HG03066 (cell line): ENCODE results near the gene GABRR1.
"Not testable (repeated sequence)": the region's sequence is repeated elsewhere in the genome, so short reads cannot be mapped to it uniquely, and the experiment has no call there.

Experiments
- ATAC-seq: cut with Tn5 transposase; IDR thresholded peaks from one replicate; pipeline ENCODE4 v1.9.1; 2021; ENCODE audit warnings: low read depth; ENCODE audit not compliant: unreplicated experiment

GABRR1 gene

DNA sequence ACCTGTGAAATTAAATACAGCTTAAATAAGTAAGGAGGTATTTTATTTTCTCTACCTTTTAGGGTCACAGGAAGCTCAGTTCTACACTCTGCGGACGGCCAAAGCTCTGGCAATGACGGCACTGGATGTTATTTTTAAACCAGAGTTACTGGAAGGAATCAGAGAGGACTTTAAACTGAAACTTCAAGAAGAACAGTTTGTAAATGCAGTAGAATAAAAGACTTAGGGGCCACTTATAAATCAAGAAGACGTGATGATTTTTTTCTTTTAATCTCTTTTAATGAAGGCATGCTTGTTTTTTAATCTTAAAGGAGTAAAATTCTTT lies 55.1 kb downstream of the GABRR1 start:
- no peak for ATAC-seq

DNA sequence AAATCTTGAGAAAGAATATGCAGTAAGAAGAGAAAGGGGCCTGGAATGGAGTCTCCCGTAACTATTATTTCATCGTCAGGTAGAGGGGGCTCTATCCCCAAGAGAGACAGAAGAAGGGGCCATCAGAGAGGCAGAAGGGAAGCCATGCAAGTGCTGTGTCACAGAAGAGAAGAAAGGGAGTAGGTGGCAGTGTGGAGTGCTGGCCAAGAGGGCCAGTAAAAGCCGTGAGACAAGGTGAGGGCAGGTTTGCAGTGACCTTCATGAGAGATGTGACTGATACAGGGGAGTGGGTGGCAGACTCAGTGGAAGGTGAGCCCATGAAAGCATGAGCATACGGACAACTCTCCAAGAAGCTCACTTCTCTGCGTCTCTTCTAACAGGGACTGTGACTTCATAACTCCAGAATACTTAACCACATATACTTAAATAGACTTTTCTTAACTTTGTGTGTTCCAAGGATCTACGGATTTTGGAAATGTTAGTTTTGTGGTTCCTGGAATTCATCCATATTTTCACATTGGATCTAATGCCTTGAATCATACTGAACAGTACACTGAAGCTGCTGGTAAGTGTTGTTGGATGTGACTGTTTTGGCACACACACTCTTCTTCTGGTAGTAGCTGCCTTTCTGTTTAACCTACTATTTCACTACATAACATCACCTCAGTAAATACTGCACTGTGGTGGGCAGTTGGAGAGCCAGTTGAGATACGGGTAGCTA lies 55.7 kb downstream of the GABRR1 start:
- ATAC-seq: no peak

DNA sequence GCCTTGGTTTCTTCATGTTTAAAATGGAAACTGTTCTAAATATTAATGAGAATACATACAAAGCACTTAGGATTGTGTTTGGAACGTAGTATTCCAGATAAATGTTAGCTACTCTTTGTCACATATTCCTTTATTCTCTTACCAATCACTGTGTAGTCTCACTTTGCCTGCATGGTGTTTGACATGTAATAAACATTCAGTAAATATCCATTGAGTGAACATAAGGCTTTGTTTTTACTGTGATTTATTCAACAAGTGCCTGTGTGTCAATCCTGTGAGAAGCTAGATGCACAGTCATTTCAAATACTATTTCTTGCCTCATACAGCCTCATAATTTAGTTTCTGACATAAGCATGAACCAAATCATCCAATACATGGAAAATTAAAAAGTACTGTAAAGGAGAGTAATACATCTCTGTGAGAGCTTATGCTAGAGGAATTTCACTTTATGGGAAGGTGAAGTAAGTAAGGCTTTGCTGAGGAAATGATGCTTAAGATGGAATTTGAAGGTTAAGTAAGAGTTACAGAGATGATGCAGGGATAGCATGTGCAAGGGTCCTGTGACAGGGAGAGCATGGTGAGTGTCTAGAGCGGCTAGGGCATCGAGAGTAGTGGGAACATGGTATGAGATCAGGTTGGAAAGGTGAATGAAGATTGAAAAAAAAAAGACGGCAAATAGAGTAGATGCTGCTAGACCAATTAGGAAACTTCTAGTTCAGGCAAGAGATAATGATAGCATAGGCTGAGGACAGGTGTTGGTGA lies 56.6 kb downstream of the GABRR1 start:
- ATAC-seq: no peak

DNA sequence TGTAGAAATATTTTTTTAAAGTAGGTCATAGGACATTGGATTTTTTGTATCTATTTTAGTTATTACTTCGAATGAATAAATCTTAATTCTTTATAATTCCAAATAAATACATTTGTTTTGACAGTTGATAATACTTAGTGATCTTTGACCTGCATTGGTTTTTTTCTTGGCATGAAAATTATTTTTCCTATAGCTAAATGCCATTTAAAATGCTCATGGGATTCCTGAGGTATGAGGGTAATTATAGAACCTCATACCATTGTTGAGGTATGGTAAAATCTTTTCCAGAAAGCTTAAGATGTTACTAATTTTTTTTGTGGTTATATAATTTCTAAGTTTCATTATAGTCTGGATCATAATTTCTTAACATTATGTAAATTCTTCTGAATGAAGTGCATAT lies 63.0 kb downstream of the GABRR1 start:
- ATAC-seq: no peak

DNA sequence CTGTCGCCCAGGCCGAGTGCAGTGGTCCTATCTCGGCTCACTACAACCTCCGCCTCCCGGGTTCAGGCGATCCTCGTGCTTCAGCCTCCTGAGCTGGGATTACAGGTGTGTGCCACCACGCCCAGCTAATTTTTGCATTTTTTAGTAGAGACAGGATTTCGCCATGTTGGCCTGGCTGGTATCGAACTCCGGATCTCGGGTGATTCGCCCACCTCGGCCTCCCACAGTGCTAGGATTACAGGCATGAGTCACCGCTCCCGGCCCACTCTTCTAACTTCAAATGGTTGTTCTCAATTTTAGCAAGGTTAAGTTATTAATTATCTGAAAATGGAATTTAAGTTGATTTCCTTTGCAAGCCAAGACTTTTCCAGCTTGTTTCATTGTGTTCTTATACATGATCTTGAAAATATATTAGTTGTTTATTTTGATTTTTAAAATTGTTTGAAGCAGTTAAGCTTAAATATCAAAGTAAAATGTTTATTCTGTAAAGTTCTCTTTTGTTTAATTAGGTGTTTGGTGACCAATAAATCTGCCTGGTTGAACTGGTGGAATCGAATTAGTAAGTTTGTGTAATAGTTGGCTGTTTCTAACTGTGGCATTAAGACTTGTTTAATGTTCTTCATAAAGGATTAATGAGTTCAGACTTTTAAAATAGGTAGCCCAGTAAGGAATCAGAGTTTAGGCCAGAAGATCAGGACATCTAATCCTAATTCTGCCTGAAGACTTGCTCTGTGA lies 69.0 kb downstream of the GABRR1 start:
- ATAC-seq: no peak

DNA sequence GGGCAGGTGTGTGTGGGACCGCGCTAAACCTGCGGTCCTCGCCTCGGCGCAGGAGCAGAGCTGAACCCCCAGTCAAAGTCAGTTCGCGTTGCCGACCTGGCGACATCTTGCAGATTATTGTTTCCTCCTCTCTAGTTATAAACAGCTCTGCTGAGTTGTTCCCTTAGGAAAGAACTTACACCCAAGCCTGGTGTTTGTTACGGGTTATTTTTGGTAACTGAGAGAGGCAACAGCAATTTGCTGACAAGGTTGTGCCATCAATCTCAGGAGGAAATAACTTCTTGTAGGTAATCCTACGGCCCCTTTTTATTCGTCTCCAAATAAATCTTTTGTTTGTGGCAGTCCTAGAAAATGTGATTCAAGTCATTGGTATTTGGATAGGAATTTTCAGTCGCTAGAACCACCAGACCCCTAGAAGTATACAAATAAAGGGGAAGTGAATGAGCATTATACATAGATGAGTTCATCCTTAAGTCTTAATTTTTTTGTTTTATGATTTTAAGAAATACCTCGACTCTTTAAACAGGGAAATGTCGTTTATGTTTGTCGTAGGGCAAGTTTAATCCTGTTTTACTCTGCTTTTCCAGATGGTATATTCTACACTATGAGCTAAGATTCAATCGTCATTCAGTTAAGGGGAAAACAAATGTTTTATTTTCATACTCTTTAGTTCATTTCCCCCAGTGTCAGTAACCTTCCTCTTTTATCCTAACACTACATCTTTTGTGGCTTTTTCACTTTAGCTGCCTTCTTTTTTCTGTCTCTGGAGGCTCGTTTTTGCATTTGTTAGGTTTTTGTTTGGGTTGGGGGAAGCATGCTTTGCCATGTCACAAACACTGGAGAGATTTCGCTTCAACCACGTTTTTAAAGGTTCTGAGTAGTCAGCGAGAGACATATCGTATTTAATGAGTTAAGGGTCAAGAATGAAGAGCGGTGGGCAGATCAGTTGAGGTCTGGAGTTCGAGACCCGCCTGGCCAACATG lies 70.1 kb downstream of the GABRR1 start:
- ATAC-seq: peak; percentile 35

DNA sequence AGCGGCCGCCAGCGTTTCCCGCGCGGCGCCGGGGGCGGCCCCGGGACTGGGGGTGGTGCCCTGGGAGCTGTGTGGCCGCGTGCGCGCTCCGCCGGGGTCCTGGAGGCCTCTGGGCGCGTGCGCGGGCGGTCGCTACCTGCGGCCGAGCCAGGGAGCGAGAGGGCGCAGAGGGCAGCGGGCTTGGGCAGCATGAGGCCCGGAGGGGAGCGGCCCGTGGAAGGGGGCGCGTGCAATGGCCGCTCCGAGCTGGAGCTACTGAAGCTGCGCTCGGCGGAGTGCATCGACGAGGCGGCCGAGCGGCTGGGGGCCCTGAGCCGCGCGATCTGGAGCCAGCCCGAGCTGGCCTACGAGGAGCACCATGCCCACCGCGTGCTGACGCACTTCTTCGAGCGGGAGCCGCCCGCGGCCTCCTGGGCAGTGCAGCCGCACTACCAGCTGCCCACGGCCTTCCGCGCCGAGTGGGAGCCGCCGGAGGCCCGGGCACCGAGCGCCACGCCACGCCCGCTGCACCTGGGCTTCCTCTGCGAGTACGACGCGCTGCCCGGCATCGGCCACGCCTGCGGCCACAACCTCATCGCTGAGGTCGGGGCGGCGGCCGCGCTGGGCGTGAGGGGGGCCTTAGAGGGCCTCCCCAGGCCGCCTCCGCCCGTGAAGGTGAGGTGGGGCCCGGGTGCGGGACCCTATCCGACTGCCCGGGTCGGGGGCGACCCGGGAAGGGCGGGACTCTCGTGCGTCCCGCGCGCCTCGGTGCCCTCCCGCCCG lies 71.0 kb downstream of the GABRR1 start, which contains the start of gene PM20D2:
PM20D2 (plus strand) TSS at position 100 of the 762 bp plus-strand sequence; CDS start at position 190, 90 bp downstream.
- peak; percentile 74 for ATAC-seq

DNA sequence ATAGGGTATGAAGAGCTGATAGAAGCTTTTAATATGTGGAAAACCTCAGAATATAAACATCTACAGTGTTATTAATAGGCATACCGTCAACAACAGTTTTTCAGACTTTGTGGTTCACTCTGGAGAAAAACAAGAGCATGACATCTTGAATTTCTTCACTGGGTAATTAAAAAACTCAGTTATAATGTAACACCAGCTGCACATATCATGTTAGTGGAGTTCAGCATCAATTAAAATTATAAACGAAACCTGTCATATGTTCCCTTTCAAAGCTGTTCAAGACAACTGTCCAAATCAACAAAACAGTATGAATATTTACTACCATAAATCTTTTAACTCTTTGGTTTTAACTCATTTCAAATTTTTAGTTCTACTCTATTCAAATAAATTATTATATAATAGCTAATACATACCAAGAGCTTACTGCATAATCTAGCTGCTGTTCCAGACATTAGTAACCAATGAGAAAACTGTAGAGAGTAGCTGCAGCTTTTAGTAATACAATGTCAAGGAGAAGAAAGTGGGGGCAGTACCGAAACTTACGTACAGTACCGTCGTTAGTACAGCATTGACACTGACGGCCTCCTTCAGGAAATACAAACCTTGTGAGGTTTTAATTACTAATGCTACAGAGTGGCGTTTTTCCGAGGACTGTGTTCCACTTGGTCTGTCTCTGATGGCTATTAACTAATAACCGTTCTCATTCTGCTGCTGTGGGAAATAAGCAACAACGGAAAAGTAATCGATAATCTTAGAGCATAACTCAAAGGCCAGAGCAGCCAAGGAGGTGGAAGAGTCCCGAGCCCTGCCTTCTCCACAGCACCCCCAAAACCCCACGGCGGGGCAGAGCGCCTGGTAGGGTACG lies 71.8 kb downstream of the GABRR1 start:
- ATAC-seq: peak; percentile 49

DNA sequence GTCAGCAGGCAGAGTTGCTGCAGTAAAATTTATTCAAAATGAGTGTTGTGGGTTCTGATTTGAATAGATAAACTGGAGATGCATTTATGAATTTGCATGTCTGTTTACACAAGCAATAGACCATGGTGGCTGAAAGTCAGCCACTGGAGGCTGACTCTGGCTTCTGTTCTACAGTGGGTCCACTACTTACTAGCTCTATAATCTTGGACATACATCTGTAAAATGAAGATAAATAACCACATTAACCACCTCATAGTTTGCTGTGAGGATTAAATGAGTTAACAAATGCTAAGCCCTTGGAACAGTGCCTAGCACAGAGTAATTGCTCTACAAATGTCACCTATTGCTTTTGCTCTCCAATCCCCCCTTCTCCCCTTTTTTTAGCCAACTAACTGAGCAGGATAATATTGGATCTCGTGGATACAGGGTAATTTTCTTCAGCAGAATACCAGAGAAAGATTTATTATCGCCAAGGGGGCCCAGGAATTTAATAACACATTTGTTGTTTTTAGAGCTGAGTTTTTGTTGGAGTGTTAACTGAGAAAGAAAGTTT lies 72.7 kb downstream of the GABRR1 start:
- ATAC-seq: no peak

DNA sequence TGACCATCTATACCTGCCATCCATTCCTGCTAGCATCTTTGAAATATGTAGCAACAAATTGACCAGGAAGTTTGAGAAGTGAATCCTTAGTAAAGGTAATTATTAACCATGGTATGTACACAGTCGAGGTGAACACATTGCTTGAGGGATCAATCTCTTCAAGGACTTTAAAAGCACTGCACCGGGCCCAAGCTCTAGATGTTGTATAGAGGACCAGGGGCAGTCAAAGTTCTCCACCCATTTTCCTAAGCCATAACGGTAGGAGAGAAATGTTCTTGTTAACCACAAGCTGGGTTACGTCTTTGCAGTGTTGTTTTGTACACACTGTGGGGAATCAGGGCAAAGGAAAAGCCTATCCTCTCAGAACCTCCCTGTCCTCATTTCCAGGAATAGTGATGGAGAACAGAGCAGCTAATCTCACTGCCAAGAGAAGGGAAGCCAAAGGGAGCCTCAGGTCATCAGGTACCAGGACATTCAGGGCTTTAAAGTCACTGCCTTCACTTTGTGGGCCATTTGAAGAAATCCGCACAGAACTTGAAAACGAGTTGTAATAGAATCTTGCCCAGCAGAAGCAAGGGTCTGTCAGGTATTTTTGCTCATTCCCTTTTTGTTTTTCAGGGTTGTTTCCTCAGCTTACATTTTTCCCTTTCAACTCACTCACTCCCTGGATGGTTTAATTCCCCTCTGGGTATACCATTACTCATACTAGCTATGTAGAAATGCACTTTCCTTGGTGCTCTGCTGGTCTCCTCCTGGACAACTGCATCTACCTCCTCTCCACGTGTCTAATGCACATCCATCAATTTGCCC lies 76.6 kb downstream of the GABRR1 start:
- no peak for ATAC-seq

DNA sequence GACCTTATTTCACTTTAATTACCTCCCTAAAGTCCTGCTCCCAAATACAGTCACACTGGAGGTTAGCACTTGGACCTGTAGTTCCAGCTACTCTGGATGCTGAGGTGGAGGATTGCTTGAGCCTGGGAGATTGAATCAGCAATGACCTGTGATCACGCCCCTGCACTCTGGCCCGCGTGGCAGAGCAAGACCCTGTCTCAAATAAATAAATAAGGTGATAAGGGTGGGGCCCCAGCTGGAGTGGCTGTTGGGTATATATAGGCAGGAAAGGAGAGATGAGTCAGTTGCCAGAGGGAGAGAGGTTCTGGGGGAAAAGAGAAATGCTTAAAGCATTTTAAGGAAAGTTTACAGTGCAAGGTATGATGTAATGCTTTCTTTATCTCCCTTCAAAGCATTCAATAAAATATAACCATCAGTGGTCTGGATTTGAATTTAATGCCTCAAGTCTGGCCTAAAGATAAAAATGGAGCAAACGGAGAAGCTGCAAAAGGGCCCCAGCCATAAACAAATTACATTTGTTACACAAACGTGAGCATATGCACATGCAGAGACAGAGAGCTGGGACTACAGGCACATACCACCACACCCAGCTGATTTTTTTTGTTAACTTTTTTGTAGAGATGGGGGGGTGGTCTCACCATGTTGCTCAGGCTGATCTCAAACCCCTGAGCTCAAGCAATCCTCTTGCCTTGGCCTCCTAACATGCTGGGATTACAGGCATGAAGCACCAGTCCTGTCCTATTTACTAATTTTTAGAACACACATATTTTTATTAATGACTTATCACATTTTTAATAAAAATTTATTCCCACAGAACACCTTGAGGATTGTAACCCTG lies 77.4 kb downstream of the GABRR1 start:
- no peak for ATAC-seq

DNA sequence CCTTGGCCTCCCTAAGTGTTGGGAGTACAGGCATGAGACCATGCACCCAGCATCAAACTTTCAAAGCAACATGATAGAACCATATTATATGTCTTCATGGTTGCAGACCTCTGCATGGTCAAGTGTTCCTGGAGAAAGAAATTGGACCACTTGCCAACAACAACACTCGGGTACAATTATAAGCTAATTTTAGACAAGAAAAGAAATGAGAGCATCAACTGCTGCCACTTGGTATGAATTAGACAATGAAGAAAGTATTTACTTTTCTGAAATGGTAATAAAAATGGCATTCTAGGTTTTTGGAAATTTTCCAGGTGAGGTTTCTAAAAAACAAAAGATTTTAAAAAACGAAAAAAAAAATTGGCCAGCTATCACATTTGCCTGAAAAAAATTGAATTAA lies 79.0 kb downstream of the GABRR1 start:
- no peak for ATAC-seq

DNA sequence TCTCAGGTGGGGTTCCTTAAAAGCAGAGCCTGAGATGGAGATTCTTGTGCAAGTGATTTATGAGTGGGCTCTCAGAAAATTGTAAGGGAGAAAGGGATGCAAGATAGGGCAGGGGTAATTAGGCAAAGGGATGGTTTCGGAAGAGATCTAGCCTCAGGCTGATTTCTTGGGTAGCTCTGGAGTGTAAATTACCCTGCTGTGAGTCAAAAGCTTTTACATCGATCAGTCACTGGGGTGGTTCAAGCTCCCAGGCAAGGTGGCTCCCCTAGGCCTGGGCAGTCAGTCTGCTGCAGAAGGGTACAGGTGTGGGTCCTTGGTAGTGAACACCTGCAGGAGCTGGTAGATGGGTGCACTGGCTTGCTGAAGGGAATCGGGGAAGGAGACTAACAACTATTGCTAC lies 82.4 kb downstream of the GABRR1 start:
- no peak for ATAC-seq

DNA sequence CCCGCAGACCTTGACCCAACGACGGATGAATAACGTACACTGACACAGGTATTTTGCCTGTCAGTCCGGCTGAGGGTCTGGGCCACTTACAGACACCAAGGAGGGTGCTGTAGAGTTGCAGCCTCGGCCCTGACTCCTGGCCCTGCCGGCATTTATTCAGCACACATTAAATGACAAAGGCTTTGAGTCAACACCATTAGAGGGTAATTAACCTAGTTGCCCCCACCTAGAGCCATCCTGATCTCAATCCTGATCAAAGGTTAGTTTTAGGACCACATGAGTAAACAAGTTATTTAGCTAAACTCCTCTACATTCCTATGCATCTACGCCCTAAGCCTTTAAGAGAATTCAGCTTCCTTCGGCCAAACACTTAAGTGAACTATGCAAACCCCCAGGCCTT lies 83.2 kb downstream of the GABRR1 start:
- ATAC-seq: no peak

DNA sequence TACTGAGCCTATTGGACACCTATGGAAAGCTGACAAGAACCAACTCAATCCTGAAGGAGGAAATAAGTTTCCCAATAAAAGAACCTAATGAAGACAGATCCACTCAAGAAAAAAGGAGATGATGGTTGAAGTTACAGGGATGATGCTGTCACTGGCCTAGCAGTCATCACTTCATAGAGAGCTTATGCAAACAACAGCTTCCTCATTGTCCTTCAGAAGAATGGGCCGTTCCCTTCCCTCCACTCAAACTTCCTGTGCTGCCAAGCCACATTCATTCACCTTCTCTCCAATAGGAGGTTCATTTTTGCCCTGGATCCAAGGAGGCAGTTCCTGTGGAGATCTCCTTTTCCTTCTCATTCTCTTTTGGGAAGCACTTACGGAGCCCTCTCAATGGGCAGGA lies 85.1 kb downstream of the GABRR1 start:
- ATAC-seq: no peak

DNA sequence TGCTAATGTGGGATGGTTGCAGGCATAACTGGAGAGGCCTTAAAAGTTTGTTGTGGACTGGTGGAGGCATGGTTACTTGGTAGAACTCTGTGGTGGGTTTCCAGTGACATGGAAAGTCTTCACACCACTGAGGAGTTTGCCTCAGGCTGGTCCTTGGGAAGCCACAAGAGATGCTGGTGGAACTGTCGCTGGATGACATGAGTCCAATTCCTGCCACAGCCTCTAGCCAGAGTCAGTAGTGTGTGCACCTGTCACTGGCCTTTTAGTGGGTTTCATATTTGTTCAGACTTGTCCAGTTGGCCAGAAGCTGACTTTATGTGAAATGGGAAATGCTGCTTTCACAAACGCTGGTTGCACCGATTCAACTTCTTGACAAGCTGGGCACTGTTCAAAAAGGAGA lies 85.6 kb downstream of the GABRR1 start:
- no peak for ATAC-seq

DNA sequence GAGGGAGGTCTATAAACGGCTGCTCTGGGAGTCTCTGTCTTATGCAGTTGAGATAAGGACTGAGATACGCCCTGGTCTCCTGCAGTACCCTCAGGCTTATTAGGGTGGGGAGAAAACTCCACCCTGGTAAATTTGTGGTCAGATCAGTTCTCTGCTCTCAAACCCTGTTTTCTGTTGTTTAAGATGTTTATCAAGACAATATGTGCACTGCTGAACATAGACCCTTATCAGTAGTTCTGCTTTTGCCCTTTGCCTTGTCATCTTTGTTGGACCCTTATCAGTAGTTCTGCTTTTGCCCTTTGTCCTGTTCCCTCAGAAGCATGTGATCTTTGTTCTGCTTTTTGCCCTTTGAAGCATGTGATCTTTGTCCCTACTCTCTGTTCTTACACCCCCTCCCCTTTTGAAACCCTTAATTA lies 88.9 kb downstream of the GABRR1 start:
- not testable (repeated sequence) for ATAC-seq
